Epithelial cell of proximal tubule (primary cell): Measurements from ENCODE around the gene MAGI3. TPM values are rescaled to one million over a fixed set of nuclear protein-coding genes. Genes with fewer than 3 reads are reported as not detected.
"Not testable (repeated sequence)": the region's sequence is repeated elsewhere in the genome, so short reads cannot be mapped to it uniquely, and the experiment has no call there.

Source experiments
- DNase-seq: peaks from one replicate; pipeline ENCODE4 v3.0.0-alpha.2; 2011; ENCODE audit warnings: low read depth
- H3K4me3 ChIP-seq: 2 replicates; pipeline ENCODE4 v1.5.1; 2011; ENCODE audit warnings: low read depth, mild to moderate bottlenecking, low read length
- CTCF ChIP-seq: conservative IDR thresholded peaks from 2 replicates; pipeline ENCODE4 v1.5.1; 2012; ENCODE audit warnings: low read depth, mild to moderate bottlenecking, low read length
- total RNA-seq: library from RNA; depleted of rRNA; stranded (reverse); fragments of >200 nt; gene quantifications from 2 replicates; pipeline ENCODE4 v1.2.3, GENCODE V29; 2015

MAGI3 gene
- total RNA-seq, 1 donor from 2014 or later: 7.0 TPM

GRCh38 chr1:113692824-113693431, 302.6 kb downstream of the MAGI3 start:
- no peak overlapping the region for H3K4me3 ChIP-seq
- DNase-seq: no peak
- no peak for TF ChIP-seq CTCF

- no peak for TF ChIP-seq CTCF
- DNase-seq: no peak
Observed at GRCh38 chr1:113694910-113695309, 304.6 kb downstream of the MAGI3 start.

GRCh38 chr1:113701429-113701828, 311.1 kb downstream of the MAGI3 start:
- TF ChIP-seq CTCF: no peak
- H3K4me3 ChIP-seq: no peak overlapping the region
- no peak for DNase-seq

More at GRCh38 chr1:113694910-113695309, 304.6 kb downstream of the MAGI3 start:
- H3K4me3 ChIP-seq: no peak overlapping the region

- DNase-seq: no peak
- TF ChIP-seq CTCF: no peak
- no peak overlapping the region for H3K4me3 ChIP-seq
Observed at GRCh38 chr1:113714606-113715269, 324.4 kb downstream of the MAGI3 start.

- DNase-seq, H3K4me3 ChIP-seq: not testable (repeated sequence)
Observed at GRCh38 chr1:113717506-113717905, 327.2 kb downstream of the MAGI3 start.

GRCh38 chr1:113718621-113719020, 328.3 kb downstream of the MAGI3 start:
- not testable (repeated sequence) for DNase-seq, H3K4me3 ChIP-seq

GRCh38 chr1:113721010-113721409, 330.7 kb downstream of the MAGI3 start:
- H3K4me3 ChIP-seq: no peak overlapping the region
- no peak for DNase-seq
- TF ChIP-seq CTCF: no peak

GRCh38 chr1:113732802-113733201, 342.5 kb downstream of the MAGI3 start:
- TF ChIP-seq CTCF: no peak
- H3K4me3 ChIP-seq: no peak overlapping the region
- DNase-seq: no peak
